22Rv1 (cell line): ENCODE data around the gene CSTF2T.

Source experiments
- CTCF ChIP-seq: fragments of 450-650 bp; IDR thresholded peaks from 2 replicates; pipeline ENCODE4 v1.5.1; 2017; ENCODE audit warnings: mild to moderate bottlenecking
- ZFX ChIP-seq: fragments of 450-650 bp; IDR thresholded peaks from 2 replicates; pipeline ENCODE4 v1.6.1; 2017; ENCODE audit warnings: antibody characterized with exemption, borderline replicate concordance

DNA sequence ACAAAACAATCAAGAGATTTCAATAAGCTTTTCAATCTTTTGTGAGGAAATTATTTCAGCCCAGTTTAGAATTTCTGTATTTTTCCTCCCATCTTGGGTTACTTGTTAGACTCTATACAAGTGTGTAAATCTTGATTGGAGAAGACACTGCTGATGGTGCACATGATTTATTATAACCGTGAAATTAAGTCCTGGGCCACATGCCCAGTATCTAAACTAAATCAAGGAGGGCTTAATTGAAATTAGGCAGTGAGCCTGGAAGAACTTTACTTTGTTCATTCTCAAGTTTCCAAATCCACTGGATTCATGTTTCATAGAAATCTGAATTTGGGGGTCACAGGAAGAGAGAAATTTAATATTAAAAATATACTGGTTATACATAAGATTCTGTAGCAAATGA lies 44.5 kb downstream of the CSTF2T start:
- no peak for TF ChIP-seq CTCF
- TF ChIP-seq ZFX: no peak
